ENCODE measurements around the gene RAB8B.

The RAB8B gene

DNA sequence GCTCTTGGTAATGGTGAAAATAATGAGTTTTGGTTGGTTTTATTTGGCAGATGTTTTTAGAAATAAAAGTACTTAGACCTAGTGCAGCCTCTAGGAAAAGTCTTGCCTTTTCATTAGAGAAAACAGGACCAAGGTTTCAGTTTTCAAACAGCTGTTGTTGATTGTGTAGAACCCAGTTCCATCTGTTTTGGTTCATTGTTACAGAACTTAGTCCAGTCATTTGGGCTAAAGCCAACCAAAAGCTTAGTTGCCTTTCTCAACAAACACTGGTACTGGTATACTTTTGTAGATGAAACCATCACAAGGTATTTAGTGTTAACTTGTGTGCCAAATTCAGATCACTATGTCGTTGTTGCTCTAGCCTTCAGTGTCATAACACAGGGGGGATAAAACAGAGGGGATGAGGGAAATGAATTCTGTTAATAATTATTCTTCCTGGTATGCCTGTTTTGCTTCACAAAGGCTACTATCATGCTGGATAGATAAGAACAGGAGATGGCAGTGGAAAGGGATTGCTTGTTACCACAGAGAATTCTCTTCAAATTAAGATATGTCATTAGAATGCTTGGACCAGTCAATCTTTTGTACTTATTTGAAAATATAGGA, 75.4 kb downstream of the RAB8B start:
- Histone ChIP-seq H3K4me2 (ENCODE audit: low read depth, low read length) (no peak overlapping the region), H3K27me3 (replicated peaks; ENCODE audit: insufficient read depth, low read length) (no peaks in the 10 kb centered on the region), H3K9me2 (replicated peaks; ENCODE audit: insufficient read depth, low read length) (no peaks in the 10 kb centered on the region), H3K27ac (ENCODE audit: low read length) (no peak overlapping the region), H3K4me1 (ENCODE audit: low read length) (no peaks in the 10 kb centered on the region), H3K9ac (ENCODE audit: low read length) (no peak overlapping the region), H3K4me3 (ENCODE audit: low read length) (no peak overlapping the region), H4K20me1 (ENCODE audit: insufficient read depth, low read length) (no peaks in the 10 kb centered on the region), H2AFZ (ENCODE audit: low read length) (no peak overlapping the region), H3F3A (ENCODE audit: insufficient read depth, low read length) (no peaks in the 10 kb centered on the region), H3K9me3 (replicated peaks; ENCODE audit: insufficient read depth, low read length) (no peaks in the 10 kb centered on the region), H3K36me3 (replicated peaks; ENCODE audit: insufficient read depth, low read length) (no peaks in the 10 kb centered on the region), H3K79me2 (ENCODE audit: low read length) (no peaks in the 10 kb centered on the region)
- TF ChIP-seq EZH2 (optimal IDR thresholded peaks at IDR 0.05; ENCODE audit: low read depth, low read length) = no peak
- TF ChIP-seq, protein P1, sequence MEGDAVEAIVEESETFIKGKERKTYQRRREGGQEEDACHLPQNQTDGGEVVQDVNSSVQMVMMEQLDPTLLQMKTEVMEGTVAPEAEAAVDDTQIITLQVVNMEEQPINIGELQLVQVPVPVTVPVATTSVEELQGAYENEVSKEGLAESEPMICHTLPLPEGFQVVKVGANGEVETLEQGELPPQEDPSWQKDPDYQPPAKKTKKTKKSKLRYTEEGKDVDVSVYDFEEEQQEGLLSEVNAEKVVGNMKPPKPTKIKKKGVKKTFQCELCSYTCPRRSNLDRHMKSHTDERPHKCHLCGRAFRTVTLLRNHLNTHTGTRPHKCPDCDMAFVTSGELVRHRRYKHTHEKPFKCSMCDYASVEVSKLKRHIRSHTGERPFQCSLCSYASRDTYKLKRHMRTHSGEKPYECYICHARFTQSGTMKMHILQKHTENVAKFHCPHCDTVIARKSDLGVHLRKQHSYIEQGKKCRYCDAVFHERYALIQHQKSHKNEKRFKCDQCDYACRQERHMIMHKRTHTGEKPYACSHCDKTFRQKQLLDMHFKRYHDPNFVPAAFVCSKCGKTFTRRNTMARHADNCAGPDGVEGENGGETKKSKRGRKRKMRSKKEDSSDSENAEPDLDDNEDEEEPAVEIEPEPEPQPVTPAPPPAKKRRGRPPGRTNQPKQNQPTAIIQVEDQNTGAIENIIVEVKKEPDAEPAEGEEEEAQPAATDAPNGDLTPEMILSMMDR (IDR thresholded peaks at IDR 0.05; ENCODE audit: low read length) = no peak
- TF ChIP-seq EZH2phosphoT487 (IDR thresholded peaks at IDR 0.05; ENCODE audit: low read length) = no peak
- DNase-seq = no peak

DNA sequence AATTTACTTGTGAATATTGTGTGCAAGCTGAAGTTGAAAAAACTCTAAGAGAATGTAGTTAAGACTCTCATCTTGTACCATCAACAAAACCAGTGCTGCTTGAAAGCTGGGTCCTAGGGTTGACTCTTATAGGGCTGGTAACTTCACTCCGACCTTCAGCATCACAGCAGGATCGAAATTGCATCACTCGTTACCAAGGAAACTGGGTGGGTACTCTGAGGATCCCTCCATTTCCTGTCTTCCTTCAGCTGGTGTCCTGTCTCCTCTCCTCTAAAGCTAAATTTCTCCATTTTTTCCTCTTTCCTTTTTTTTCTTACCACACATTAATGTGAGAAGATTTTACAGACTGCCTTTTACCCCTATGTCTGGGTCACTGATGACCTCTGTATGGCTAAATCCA, 85.0 kb downstream of the RAB8B start:
- Histone ChIP-seq H4K20me1 (ENCODE audit: insufficient read depth, low read length) (no peaks in the 10 kb centered on the region), H3K36me3 (replicated peaks; ENCODE audit: insufficient read depth, low read length) (no peaks in the 10 kb centered on the region), H3K9me2 (replicated peaks; ENCODE audit: insufficient read depth, low read length) (no peaks in the 10 kb centered on the region), H3K4me2 (ENCODE audit: low read depth, low read length) (no peak overlapping the region), H3K27me3 (replicated peaks; ENCODE audit: insufficient read depth, low read length) (peaks cover 16% of the 10 kb centered on the region), H3K9me3 (replicated peaks; ENCODE audit: insufficient read depth, low read length) (no peaks in the 10 kb centered on the region), H3K9ac (ENCODE audit: low read length) (no peak overlapping the region), H3K79me2 (ENCODE audit: low read length) (no peaks in the 10 kb centered on the region), H2AFZ (ENCODE audit: low read length) (no peak overlapping the region), H3K27ac (ENCODE audit: low read length) (no peak overlapping the region), H3K4me3 (ENCODE audit: low read length) (no peak overlapping the region), H3K4me1 (ENCODE audit: low read length) (peaks cover 2% of the 10 kb centered on the region; the same call in 1 of the 2 replicates), H3F3A (ENCODE audit: insufficient read depth, low read length) (peaks cover 6% of the 10 kb centered on the region; the same call in 1 of the 2 replicates)
- TF ChIP-seq EZH2phosphoT487 (IDR thresholded peaks at IDR 0.05; ENCODE audit: low read length) (no peak), EZH2 (optimal IDR thresholded peaks at IDR 0.05; ENCODE audit: low read depth, low read length) (no peak)
- TF ChIP-seq, protein P1 (IDR thresholded peaks at IDR 0.05; ENCODE audit: low read length) = no peak
- DNase-seq = no peak

DNA sequence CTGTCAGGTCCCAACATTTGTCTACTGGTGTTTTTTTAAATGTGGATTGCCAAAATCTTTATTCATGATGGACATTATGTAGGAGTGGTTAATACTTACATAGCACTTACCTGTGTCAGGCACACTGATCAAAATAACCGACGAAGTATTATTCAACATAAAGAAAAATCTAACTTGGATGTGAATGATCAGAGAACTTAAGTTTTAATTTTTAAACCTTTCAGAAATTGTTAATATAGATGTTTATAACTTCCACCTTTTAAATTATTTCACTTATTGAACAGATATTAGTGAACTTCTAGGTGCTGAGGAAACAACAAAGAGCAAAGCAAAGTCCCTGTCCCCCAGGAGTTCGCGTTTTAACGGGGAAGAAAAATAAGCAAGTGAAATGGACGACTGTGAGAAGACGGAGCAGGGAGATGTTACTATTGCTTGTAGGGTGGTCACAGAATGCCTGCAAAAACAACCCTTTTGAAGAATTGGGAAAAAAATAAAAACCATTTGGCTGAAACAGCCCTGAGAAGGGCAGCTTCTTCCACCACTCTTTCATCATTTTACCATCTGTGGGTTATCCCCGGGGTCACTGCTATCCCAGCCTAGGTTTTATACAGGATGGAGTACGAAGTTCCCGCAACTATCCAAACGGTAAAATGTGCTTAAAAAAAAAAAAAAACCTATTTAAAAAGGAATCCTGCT, 87.1 kb downstream of the RAB8B start:
- Histone ChIP-seq H3K4me3 (ENCODE audit: low read length) (peak overlapping the region; percentile 71), H4K20me1 (ENCODE audit: insufficient read depth, low read length) (no peaks in the 10 kb centered on the region), H3K36me3 (replicated peaks; ENCODE audit: insufficient read depth, low read length) (no peaks in the 10 kb centered on the region), H3K79me2 (ENCODE audit: low read length) (no peaks in the 10 kb centered on the region), H3F3A (ENCODE audit: insufficient read depth, low read length) (peaks cover 6% of the 10 kb centered on the region; the same call in 1 of the 2 replicates), H3K4me1 (ENCODE audit: low read length) (peaks cover 2% of the 10 kb centered on the region; the same call in 1 of the 2 replicates), H2AFZ (ENCODE audit: low read length) (peak overlapping the region; percentile 92), H3K9me2 (replicated peaks; ENCODE audit: insufficient read depth, low read length) (no peaks in the 10 kb centered on the region), H3K9ac (ENCODE audit: low read length) (peak overlapping the region; percentile 58), H3K27ac (ENCODE audit: low read length) (no peak overlapping the region), H3K27me3 (replicated peaks; ENCODE audit: insufficient read depth, low read length) (peaks cover 16% of the 10 kb centered on the region), H3K4me2 (ENCODE audit: low read depth, low read length) (peak overlapping the region; percentile 89), H3K9me3 (replicated peaks; ENCODE audit: insufficient read depth, low read length) (no peaks in the 10 kb centered on the region)
- TF ChIP-seq EZH2 (optimal IDR thresholded peaks at IDR 0.05; ENCODE audit: low read depth, low read length) = no peak
- TF ChIP-seq, protein P1 (IDR thresholded peaks at IDR 0.05; ENCODE audit: low read length) = no peak
- no peak for TF ChIP-seq EZH2phosphoT487 (IDR thresholded peaks at IDR 0.05; ENCODE audit: low read length)
- no peak for DNase-seq

All from MM.1S (cell line).